Measurements from ENCODE around the gene RALB.

Gene RALB

DNA sequence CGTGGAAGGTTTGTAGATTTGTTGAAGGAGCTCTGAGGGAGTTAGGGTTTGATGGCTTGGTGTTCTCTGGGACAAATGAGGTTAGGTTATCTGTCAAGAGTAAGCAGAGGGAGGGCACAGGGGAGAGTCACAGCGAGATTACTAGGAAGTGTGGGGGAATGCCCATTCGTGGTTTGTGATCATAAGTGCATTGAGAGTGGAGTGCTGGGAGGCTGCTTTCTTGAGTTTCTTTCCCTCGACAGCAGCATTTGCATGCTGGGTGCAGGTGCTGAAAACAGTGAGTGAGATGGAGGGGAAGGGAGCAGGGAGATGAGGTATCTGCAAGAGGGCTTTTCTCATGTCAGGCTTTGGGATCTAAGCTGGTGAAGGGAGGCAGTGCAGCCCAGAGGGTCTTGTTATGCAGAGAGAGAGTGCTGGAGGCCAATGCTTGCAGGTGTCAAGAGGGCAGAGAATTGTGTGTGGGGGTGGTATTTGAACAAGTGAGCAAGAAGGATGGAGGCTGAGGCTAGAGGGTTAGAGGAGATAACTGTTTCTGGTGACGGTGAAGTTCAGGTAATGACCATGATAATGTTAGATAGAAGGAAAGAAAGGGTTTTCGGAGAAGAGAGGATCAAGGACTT is 8.8 kb downstream of the RALB start:
- Histone ChIP-seq H3K36me3 (no peaks in the 10 kb centered on the region), H3K4me3 (ENCODE audit: low read depth, low read length) (no peak overlapping the region), H3K4me1 (no peaks in the 10 kb centered on the region), H3K9me3 (no peaks in the 10 kb centered on the region), H3K27me3 (no peaks in the 10 kb centered on the region)
- no peak for DNase-seq
- TF ChIP-seq, protein P1, sequence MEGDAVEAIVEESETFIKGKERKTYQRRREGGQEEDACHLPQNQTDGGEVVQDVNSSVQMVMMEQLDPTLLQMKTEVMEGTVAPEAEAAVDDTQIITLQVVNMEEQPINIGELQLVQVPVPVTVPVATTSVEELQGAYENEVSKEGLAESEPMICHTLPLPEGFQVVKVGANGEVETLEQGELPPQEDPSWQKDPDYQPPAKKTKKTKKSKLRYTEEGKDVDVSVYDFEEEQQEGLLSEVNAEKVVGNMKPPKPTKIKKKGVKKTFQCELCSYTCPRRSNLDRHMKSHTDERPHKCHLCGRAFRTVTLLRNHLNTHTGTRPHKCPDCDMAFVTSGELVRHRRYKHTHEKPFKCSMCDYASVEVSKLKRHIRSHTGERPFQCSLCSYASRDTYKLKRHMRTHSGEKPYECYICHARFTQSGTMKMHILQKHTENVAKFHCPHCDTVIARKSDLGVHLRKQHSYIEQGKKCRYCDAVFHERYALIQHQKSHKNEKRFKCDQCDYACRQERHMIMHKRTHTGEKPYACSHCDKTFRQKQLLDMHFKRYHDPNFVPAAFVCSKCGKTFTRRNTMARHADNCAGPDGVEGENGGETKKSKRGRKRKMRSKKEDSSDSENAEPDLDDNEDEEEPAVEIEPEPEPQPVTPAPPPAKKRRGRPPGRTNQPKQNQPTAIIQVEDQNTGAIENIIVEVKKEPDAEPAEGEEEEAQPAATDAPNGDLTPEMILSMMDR (IDR thresholded peaks at IDR 0.05; ENCODE audit: low read depth, low read length): no peak

DNA sequence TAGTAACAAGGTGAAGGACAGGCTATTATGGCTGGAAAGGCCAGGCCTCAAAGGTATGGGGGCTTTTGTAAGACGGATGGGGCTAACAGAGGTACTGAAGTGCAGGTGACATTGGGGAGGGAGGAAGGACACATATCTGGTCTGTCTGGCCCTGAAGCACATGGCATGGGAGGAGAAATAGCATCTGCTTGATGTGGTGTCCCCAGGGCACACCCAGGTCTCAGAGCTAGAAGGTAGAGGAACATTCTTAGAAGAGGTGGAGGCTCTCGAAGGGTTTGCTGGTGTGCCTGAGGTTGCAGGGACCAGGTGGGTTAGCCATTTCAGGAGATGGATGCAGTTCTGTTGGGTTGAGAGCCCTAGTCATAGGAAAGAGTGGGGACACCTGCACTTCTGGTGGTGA is 9.5 kb downstream of the RALB start:
- Histone ChIP-seq H3K4me3 (ENCODE audit: low read depth, low read length) (no peak overlapping the region), H3K36me3 (no peaks in the 10 kb centered on the region), H3K27me3 (no peaks in the 10 kb centered on the region), H3K4me1 (no peaks in the 10 kb centered on the region), H3K9me3 (no peaks in the 10 kb centered on the region)
- no peak for DNase-seq
- TF ChIP-seq, protein P1 (IDR thresholded peaks at IDR 0.05; ENCODE audit: low read depth, low read length): no peak

GRCh38 chr2:120262761-120263428 is 10.2 kb downstream of the RALB start:
- no peak for DNase-seq
- no peaks in the 10 kb centered on the region for H3K9me3 ChIP-seq
- H3K27me3 ChIP-seq: no peaks in the 10 kb centered on the region
- H3K36me3 ChIP-seq: no peaks in the 10 kb centered on the region
- H3K4me3 ChIP-seq (ENCODE audit: low read depth, low read length): no peak overlapping the region
- no peaks in the 10 kb centered on the region for H3K4me1 ChIP-seq
- TF ChIP-seq, protein P1 (IDR thresholded peaks at IDR 0.05; ENCODE audit: low read depth, low read length): no peak

- no peaks in the 10 kb centered on the region for H3K9me3 ChIP-seq
- H3K4me1 ChIP-seq: no peaks in the 10 kb centered on the region
- H3K4me3 ChIP-seq (ENCODE audit: low read depth, low read length): no peak overlapping the region
- H3K27me3 ChIP-seq: no peaks in the 10 kb centered on the region
- no peaks in the 10 kb centered on the region for H3K36me3 ChIP-seq
- TF ChIP-seq, protein P1 (IDR thresholded peaks at IDR 0.05; ENCODE audit: low read depth, low read length): no peak
- DNase-seq: no peak
Observed at GRCh38 chr2:120265006-120265405, 12.4 kb downstream of the RALB start.

DNA sequence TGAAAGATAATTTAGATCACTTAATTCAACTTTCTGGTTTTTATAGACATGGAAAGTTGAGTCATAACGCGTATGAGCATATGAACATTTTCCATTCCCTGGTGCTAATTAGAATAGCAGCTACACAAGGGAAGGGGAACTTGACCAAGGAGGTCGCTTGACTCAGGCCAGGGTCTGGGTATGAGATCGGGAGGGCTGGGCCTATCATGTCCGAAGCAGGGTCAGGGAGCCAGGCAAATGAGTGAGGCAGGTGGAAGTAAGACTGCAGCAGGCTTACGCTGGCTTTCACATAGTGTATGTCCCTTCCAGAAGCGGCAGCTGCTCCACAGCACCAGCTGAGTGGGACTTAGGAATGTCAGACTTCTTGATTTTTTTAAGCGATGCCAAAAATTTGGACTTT is 14.7 kb downstream of the RALB start:
- Histone ChIP-seq H3K4me3 (ENCODE audit: low read depth, low read length) (no peak overlapping the region), H3K36me3 (no peaks in the 10 kb centered on the region), H3K27me3 (no peaks in the 10 kb centered on the region), H3K9me3 (no peaks in the 10 kb centered on the region), H3K4me1 (no peaks in the 10 kb centered on the region)
- DNase-seq: no peak
- TF ChIP-seq, protein P1 (IDR thresholded peaks at IDR 0.05; ENCODE audit: low read depth, low read length): no peak

GRCh38 chr2:120269076-120269744 is 16.6 kb downstream of the RALB start:
- TF ChIP-seq, protein P1 (IDR thresholded peaks at IDR 0.05; ENCODE audit: low read depth, low read length): no peak
- no peak overlapping the region for H3K4me3 ChIP-seq (ENCODE audit: low read depth, low read length)
- H3K4me1 ChIP-seq: no peaks in the 10 kb centered on the region
- no peaks in the 10 kb centered on the region for H3K27me3 ChIP-seq
- DNase-seq: no peak
- H3K9me3 ChIP-seq: no peaks in the 10 kb centered on the region
- no peaks in the 10 kb centered on the region for H3K36me3 ChIP-seq

Data from BE2C (cell line).